GM12878 (cell line): ENCODE results near the gene LGALS3. TPM values are rescaled to one million over a fixed set of nuclear protein-coding genes. Genes with fewer than 3 reads are reported as not detected.

Source experiments
- ATAC-seq: fragments of 200-7000 bp; cut with Tn5 transposase; 3 replicates; pipeline ENCODE4 v1.9.1; 2020; ENCODE audit warnings: mild to moderate bottlenecking, moderate library complexity
- BruUV-seq: library from RNA; stranded (reverse); fragments of 400-500 nt; replicated peaks from 2 replicates; lab custom pipeline; 2021; lab: Mats Ljungman, UMichigan
- CTCF ChIA-PET: fragments of 300-600 bp; sonication (Branson Sonifier 250); formaldehyde crosslinking; extraction: SDS; loops from one replicate; lab custom pipeline; 2021; ENCODE audit warnings: inconsistent platforms; lab: Yijun Ruan, JAX
- POLR2A ChIA-PET: fragments of 350-600 bp; formaldehyde crosslinking; extraction: SDS; loops from one replicate; lab custom pipeline; 2021; ENCODE audit warnings: inconsistent platforms; lab: Charles Lee
- RAD21 ChIA-PET: fragments of 300-600 bp; sonication (Branson Sonifier 250); formaldehyde crosslinking; loops from one replicate; lab custom pipeline; 2023; ENCODE audit warnings: antibody characterized with exemption; ENCODE audit not compliant: unreplicated experiment; lab: Charles Lee
- SMC1A ChIA-PET: fragments of 300-600 bp; sonication (Branson Sonifier 250); formaldehyde crosslinking; loops from one replicate; lab custom pipeline; 2023; ENCODE audit not compliant: unreplicated experiment, uncharacterized antibody; lab: Charles Lee
- DNase-seq: peaks from one replicate; pipeline ENCODE4 v3.0.0-alpha.2; 2011; ENCODE audit warnings: low read depth, low spot score
- FAIRE-seq: peaks from 3 replicates; lab custom pipeline; 2011; peaks lifted over from hg19 to GRCh38; lab: Jason Lieb, UNC
- H2AFZ ChIP-seq: 2 replicates; pipeline ENCODE4 v1.6.0; 2011; ENCODE audit warnings: low read depth, low read length, control low read depth; ENCODE audit not compliant: control insufficient read depth
- H3K27ac ChIP-seq: 2 replicates; pipeline ENCODE4 v1.5.1; 2011; ENCODE audit warnings: control low read depth; ENCODE audit not compliant: control insufficient read depth, insufficient read depth
- H3K27me3 ChIP-seq, 2 experiments: replicated peaks in 1 of 2; 2 replicates each; pipeline versions ENCODE4 v1.6.0 to v1.6.1; 2011; ENCODE audit warnings: low read length in 1 of 2; ENCODE audit not compliant: control insufficient read depth in 2 of 2, insufficient read depth in 2 of 2
- H3K36me3 ChIP-seq, 2 experiments: 2 replicates each; pipeline ENCODE4 v1.5.1; 2011; ENCODE audit warnings: low read length in 1 of 2; ENCODE audit not compliant: control insufficient read depth in 2 of 2, insufficient read depth in 2 of 2
- H3K4me1 ChIP-seq: 2 replicates; pipeline ENCODE4 v1.6.1; 2011; ENCODE audit warnings: mild to moderate bottlenecking, low read length, moderate library complexity, mixed read lengths; ENCODE audit not compliant: control insufficient read depth, insufficient read depth
- H3K4me2 ChIP-seq: 2 replicates; pipeline ENCODE4 v1.6.0; 2011; ENCODE audit warnings: control low read depth; ENCODE audit not compliant: control insufficient read depth, insufficient read depth
- H3K4me3 ChIP-seq: fragments of 200-600 bp; sonication (generic); 2 replicates; pipeline ENCODE4 v1.5.1; 2016
- H3K79me2 ChIP-seq: 2 replicates; pipeline ENCODE4 v1.6.0; 2011; ENCODE audit warnings: low read length; ENCODE audit not compliant: control insufficient read depth, insufficient read depth
- H3K9ac ChIP-seq: 2 replicates; pipeline ENCODE4 v1.8.0; 2011; ENCODE audit warnings: low read length, control low read depth, mixed read lengths; ENCODE audit not compliant: control insufficient read depth, insufficient read depth
- H3K9me3 ChIP-seq: replicated peaks from 3 replicates; pipeline ENCODE4 v1.5.1; 2011; ENCODE audit warnings: mild to moderate bottlenecking, low read length; ENCODE audit not compliant: control insufficient read depth, insufficient read depth
- H4K20me1 ChIP-seq: 2 replicates; pipeline ENCODE4 v1.6.0; 2011; ENCODE audit not compliant: control insufficient read depth, insufficient read depth
- ASH2L ChIP-seq: fragments of 300-600, 200-600 bp; sonication (generic); IDR thresholded peaks from 2 replicates; pipeline ENCODE4 v1.6.1; 2017; ENCODE audit warnings: low read depth, mild to moderate bottlenecking, borderline replicate concordance
- FOS ChIP-seq: IDR thresholded peaks from 3 replicates; pipeline ENCODE4 v1.6.1; 2011; ENCODE audit warnings: borderline replicate concordance; ENCODE audit not compliant: insufficient read length; ENCODE audit errors: extremely low read depth
- FOXK2 ChIP-seq: fragments of 450-650 bp; IDR thresholded peaks from 2 replicates; pipeline ENCODE4 v1.6.1; 2017; ENCODE audit warnings: mild to moderate bottlenecking, moderate library complexity
- HCFC1 ChIP-seq: fragments of 150-350 bp; IDR thresholded peaks from 2 replicates; pipeline ENCODE4 v1.6.1; 2014; ENCODE audit warnings: low read length
- LARP7 ChIP-seq: fragments of 450-650 bp; IDR thresholded peaks from 2 replicates; pipeline ENCODE4 v1.6.1; 2017; ENCODE audit warnings: mild to moderate bottlenecking
- NR2C2 ChIP-seq: IDR thresholded peaks from 2 replicates; pipeline ENCODE4 v1.6.1; 2011; ENCODE audit warnings: borderline replicate concordance, low read depth; ENCODE audit not compliant: control insufficient read depth, insufficient read length
- PAX8 ChIP-seq: fragments of 450-650 bp; IDR thresholded peaks from 2 replicates; pipeline ENCODE4 v1.6.1; 2017; ENCODE audit warnings: mild to moderate bottlenecking, moderate library complexity
- POLR2A ChIP-seq: IDR thresholded peaks from 2 replicates; pipeline ENCODE4 v1.6.1; 2011; ENCODE audit warnings: low read depth, mild to moderate bottlenecking, low read length
- STAT1 ChIP-seq: fragments of 450-650 bp; conservative IDR thresholded peaks from 2 replicates; pipeline ENCODE4 v1.6.1; 2014; ENCODE audit warnings: antibody characterized with exemption, mild to moderate bottlenecking
- STAT3 ChIP-seq: IDR thresholded peaks from 2 replicates; pipeline ENCODE4 v1.6.1; 2011; ENCODE audit warnings: low read depth, low read length, improper control_type of control experiment
- WGBS: methylation state at CpG from one replicate; pipeline ENCODE4 v1.1.6; 2016; ENCODE audit warnings: low lambda C conversion rate; ENCODE audit not compliant: insufficient replicate concordance, insufficient coverage; ENCODE audit errors: missing lambda C conversion rate; 5-methylcytosine and 5-hydroxymethylcytosine counted together
- in situ Hi-C: fragments of 300-500 bp; cut with MboI; formaldehyde crosslinking; loops from 9 replicates; pipeline ENCODE4 v1.14.3; 2018; ENCODE audit warnings: mixed read lengths
- intact Hi-C: fragments of 100-400 bp; cut with micrococcal nuclease; formaldehyde crosslinking; loops from one replicate; pipeline ENCODE4 v1.14.2; 2022; ENCODE audit not compliant: unreplicated experiment
- polyA plus RNA-seq, 11 experiments: library from polyadenylated mRNA; depleted of rRNA in 4 of 11; unstranded in 6 of 11; stranded (reverse) in 5 of 11; fragments of >200 nt; fragmentation: Nextera tagmentation in 4 of 11; fragmentation: Illumina TruSeq in 1 of 11; extraction: Ambion mirVana in 4 of 11; extraction: Trizol in 1 of 11; gene quantifications; 1 replicate in 1 of 11; 2 replicates in 10 of 11; pipeline versions ENCODE4 v1.2.1 to v1.2.3, GENCODE V29; 2011 to 2016; ENCODE audit warnings: inconsistent platforms in 2 of 11, missing spikeins in 2 of 11, low read depth in 1 of 11
- total RNA-seq, 4 experiments: library from RNA; depleted of rRNA in 3 of 4; stranded (reverse); fragments of >200 nt in 3 of 4; fragmentation: Illumina TruSeq in 1 of 4; extraction: Trizol in 1 of 4; gene quantifications; 2 replicates each; pipeline versions ENCODE4 v1.2.1 to v1.2.3, GENCODE V29; 2013 to 2021
- TF ChIP-seq, protein P1 (sequence below): fragments of 450-650 bp; formaldehyde crosslinking; IDR thresholded peaks from 2 replicates; pipeline ENCODE4 v1.5.0; 2022; ENCODE audit warnings: mild to moderate bottlenecking, missing genetic modification characterization
- TF ChIP-seq, protein P2 (sequence below): IDR thresholded peaks from 2 replicates; pipeline ENCODE4 v1.6.1; 2012; ENCODE audit warnings: low read length, inconsistent platforms
- TF ChIP-seq, protein P3 (sequence below): fragments of 450-650 bp; IDR thresholded peaks from 2 replicates; pipeline ENCODE4 v1.6.1; 2017; ENCODE audit warnings: low read depth, mild to moderate bottlenecking, moderate library complexity
- TF ChIP-seq, protein P4 (sequence below): IDR thresholded peaks from 2 replicates; pipeline ENCODE4 v1.6.1; 2011; ENCODE audit warnings: borderline replicate concordance, low read depth, mild to moderate bottlenecking, moderate library complexity, low read length; ENCODE audit not compliant: insufficient read depth, poor library complexity, severe bottlenecking

LGALS3 gene
- total and polyA plus RNA-seq, 10 of the 15 experiments (the other 5 are each of a cell fraction or from before 2014, with no cell fraction given) = 1.5 to 34.2 (median 18.4) TPM

DNA sequence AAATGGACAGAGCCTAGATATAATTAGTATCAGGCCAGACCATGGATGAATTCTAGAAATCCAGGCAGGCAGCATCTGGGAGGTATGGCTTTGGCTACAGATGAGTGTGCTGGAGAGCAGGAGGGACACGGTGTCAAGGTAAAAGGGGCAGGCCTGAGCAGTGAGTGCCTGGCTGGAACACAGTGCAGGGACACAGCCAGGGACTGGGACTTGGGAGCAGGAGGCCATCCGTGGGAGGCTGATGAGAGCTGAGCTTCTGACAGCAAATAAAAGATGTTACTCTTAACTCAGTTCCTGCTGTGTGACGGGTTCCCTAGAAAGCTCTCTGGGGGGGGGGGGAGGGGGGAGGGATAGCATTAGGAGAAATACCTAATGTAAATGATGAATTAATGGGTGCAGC, 13.6 kb upstream of the LGALS3 start (continued):
- TF ChIP-seq, protein P1, sequence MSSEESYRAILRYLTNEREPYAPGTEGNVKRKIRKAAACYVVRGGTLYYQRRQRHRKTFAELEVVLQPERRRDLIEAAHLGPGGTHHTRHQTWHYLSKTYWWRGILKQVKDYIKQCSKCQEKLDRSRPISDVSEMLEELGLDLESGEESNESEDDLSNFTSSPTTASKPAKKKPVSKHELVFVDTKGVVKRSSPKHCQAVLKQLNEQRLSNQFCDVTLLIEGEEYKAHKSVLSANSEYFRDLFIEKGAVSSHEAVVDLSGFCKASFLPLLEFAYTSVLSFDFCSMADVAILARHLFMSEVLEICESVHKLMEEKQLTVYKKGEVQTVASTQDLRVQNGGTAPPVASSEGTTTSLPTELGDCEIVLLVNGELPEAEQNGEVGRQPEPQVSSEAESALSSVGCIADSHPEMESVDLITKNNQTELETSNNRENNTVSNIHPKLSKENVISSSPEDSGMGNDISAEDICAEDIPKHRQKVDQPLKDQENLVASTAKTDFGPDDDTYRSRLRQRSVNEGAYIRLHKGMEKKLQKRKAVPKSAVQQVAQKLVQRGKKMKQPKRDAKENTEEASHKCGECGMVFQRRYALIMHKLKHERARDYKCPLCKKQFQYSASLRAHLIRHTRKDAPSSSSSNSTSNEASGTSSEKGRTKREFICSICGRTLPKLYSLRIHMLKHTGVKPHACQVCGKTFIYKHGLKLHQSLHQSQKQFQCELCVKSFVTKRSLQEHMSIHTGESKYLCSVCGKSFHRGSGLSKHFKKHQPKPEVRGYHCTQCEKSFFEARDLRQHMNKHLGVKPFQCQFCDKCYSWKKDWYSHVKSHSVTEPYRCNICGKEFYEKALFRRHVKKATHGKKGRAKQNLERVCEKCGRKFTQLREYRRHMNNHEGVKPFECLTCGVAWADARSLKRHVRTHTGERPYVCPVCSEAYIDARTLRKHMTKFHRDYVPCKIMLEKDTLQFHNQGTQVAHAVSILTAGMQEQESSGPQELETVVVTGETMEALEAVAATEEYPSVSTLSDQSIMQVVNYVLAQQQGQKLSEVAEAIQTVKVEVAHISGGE = no peak
- TF ChIP-seq POLR2A (no peak), NR2C2 (no peak)
- TF ChIP-seq, protein P2, sequence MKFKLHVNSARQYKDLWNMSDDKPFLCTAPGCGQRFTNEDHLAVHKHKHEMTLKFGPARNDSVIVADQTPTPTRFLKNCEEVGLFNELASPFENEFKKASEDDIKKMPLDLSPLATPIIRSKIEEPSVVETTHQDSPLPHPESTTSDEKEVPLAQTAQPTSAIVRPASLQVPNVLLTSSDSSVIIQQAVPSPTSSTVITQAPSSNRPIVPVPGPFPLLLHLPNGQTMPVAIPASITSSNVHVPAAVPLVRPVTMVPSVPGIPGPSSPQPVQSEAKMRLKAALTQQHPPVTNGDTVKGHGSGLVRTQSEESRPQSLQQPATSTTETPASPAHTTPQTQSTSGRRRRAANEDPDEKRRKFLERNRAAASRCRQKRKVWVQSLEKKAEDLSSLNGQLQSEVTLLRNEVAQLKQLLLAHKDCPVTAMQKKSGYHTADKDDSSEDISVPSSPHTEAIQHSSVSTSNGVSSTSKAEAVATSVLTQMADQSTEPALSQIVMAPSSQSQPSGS = no peak
- TF ChIP-seq, all 136 proteins: peak for 0

DNA sequence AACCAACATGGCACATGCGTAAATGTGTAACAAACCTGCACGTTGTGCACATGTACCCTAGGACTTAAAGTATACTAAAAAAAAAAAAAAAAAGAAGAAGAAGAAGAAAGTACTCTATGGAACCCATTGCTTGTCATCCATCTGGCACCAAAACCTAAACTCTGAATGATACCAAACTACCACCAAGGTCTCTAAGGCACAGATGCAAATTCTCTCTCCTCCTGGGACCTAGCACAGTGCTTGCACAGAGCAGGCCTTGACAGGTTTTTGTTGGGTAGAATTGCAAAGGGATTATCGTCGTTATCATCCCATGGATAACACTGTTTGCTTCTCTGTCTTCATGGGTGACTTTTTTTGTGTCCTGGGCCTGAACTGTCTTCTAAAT, 13.2 kb upstream of the LGALS3 start:
- SMC1A ChIA-PET = interaction anchor here (1.1 kb wide), 1 partner anchor 22 kb away, joined by 3 read pairs; no protein-coding TSS in a partner anchor
- Histone ChIP-seq H3K79me2 (no peaks in the 10 kb centered on the region), H3K4me1 (no peaks in the 10 kb centered on the region), H3K4me2 (no peak overlapping the region), H3K9ac (no peak overlapping the region), H3K27me3 (no peaks in the 10 kb centered on the region), H3K9me3 (no peaks in the 10 kb centered on the region), H3K36me3 (no peaks in the 10 kb centered on the region), H3K27ac (no peak overlapping the region), H4K20me1 (no peaks in the 10 kb centered on the region), H2AFZ (no peak overlapping the region), H3K4me3 (no peak overlapping the region)
- CTCF ChIA-PET = interaction anchor here (0.6 to 1.0 kb wide), 2 partner anchors 26 to 124 kb away, joined by 3 read pairs; no protein-coding TSS in a partner anchor
- no peak for ATAC-seq
- WGBS = 37% methylated on average over 4 of the region's 4 CpGs
- no peak for DNase-seq
- RAD21 ChIA-PET = interaction anchor here (1.0 to 1.1 kb wide), 2 partner anchors 13 to 26 kb away, joined by 3 read pairs; no protein-coding TSS in a partner anchor
- intact Hi-C loops = no loop called here
- POLR2A ChIA-PET = no interaction called here
- in situ Hi-C loops = no loop called here
- no peak for FAIRE-seq
- BruUV-seq = no TSS peak
- TF ChIP-seq ASH2L = no peak
- TF ChIP-seq, protein P3, sequence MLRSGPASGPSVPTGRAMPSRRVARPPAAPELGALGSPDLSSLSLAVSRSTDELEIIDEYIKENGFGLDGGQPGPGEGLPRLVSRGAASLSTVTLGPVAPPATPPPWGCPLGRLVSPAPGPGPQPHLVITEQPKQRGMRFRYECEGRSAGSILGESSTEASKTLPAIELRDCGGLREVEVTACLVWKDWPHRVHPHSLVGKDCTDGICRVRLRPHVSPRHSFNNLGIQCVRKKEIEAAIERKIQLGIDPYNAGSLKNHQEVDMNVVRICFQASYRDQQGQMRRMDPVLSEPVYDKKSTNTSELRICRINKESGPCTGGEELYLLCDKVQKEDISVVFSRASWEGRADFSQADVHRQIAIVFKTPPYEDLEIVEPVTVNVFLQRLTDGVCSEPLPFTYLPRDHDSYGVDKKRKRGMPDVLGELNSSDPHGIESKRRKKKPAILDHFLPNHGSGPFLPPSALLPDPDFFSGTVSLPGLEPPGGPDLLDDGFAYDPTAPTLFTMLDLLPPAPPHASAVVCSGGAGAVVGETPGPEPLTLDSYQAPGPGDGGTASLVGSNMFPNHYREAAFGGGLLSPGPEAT = no peak
- no peak for TF ChIP-seq PAX8
- TF ChIP-seq POLR2A = no peak
- no peak for TF ChIP-seq STAT3
- TF ChIP-seq, protein P4, sequence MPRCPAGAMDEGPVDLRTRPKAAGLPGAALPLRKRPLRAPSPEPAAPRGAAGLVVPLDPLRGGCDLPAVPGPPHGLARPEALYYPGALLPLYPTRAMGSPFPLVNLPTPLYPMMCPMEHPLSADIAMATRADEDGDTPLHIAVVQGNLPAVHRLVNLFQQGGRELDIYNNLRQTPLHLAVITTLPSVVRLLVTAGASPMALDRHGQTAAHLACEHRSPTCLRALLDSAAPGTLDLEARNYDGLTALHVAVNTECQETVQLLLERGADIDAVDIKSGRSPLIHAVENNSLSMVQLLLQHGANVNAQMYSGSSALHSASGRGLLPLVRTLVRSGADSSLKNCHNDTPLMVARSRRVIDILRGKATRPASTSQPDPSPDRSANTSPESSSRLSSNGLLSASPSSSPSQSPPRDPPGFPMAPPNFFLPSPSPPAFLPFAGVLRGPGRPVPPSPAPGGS = no peak
- TF ChIP-seq HCFC1 = no peak
- TF ChIP-seq FOXK2 = no peak
- TF ChIP-seq, protein P2 = no peak
- no peak for TF ChIP-seq FOS
- TF ChIP-seq LARP7 = no peak
- no peak for TF ChIP-seq STAT1
